ENCODE measurements around the gene ROBO1.
"Not testable (repeated sequence)": the region's sequence is repeated elsewhere in the genome, so short reads cannot be mapped to it uniquely, and the experiment has no call there.

The ROBO1 gene

DNA sequence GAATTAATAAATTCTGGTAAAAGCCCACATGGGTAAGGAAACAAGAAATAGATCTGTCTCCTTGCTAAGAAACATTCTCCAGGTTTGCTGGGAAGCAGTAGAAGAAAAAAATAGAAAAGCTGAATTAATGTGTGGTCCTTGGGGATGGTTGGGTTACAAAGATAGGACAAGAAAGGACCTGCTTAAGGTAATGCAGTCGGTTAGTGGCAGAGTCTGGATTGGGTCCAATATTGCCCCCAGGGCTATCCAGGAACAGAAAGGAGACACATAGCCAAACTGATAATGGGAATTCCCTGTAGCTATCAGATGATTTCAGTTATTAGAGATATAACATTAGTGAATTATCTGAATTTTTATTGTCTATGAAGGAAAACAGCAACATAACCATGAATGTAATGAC is 584.3 kb downstream of the ROBO1 start:
- no peaks in the 10 kb centered on the region for H3K4me1 Mint-ChIP-seq (ENCODE audit: low read depth)
- no peak overlapping the region for H3K4me3 Mint-ChIP-seq
- no peak overlapping the region for H3K27ac Mint-ChIP-seq
- H3K9me3 Mint-ChIP-seq = peaks cover 11% of the 10 kb centered on the region
- H3K36me3 Mint-ChIP-seq (ENCODE audit: low read depth) = no peaks in the 10 kb centered on the region
- no peaks in the 10 kb centered on the region for H3K27me3 Mint-ChIP-seq (ENCODE audit: low read depth)

DNA sequence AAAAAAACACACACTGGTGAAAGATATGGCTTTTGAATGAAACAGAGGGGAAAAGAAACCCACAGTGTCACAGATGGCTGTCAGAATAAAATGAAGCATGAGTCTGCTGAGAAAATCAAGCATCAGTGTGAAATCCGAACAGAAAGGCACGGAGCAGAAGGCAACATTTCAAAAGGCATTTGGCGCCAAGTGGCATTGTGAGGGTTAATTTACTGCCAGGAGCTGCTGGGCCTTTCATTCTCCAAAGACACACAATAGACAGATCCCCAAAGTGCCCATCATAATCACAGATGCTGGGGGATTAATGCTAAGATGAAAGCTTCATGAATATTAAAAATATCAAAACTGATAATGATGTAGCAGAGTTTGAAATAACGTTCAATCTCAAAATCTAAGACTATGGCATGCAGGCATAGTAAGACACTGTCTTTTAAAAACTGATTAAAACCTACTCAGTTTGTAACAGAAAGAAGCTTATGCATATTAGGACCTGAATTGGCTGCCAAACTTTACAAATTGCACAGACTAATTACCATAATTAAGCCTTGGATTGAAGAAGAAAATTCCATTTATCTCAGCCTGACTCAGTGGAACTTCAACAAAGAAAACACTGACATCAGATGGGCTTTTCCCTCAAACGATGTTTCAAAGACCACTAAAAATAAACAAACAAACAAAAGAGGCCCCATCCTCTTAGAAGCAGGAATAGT is 589.2 kb downstream of the ROBO1 start:
- no peaks in the 10 kb centered on the region for H3K27me3 Mint-ChIP-seq (ENCODE audit: low read depth)
- no peaks in the 10 kb centered on the region for H3K4me1 Mint-ChIP-seq (ENCODE audit: low read depth)
- no peaks in the 10 kb centered on the region for H3K36me3 Mint-ChIP-seq (ENCODE audit: low read depth)
- H3K27ac Mint-ChIP-seq = no peak overlapping the region
- no peak overlapping the region for H3K4me3 Mint-ChIP-seq
- H3K9me3 Mint-ChIP-seq = peaks cover 7% of the 10 kb centered on the region

DNA sequence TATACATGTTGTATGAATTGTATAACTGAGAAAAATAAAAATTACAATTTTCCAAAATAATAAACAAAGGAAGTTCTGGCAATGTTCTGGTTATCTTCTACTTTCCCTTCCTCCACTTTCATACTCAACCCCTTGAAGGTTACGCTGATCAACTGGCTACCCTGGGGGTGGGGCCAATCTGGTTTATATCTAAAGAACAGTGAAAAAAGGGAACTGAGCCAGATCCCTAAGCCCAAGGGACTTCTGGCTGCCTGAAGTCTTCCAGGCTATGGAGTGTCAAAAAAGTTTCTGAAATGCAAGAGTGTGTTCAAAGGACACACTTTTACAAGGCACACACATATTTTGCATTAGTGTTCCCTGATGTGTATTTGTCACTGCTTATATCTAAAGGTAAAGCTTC is 591.9 kb downstream of the ROBO1 start:
- H3K36me3 Mint-ChIP-seq (ENCODE audit: low read depth) = no peaks in the 10 kb centered on the region
- no peak overlapping the region for H3K4me3 Mint-ChIP-seq
- H3K4me1 Mint-ChIP-seq (ENCODE audit: low read depth) = no peaks in the 10 kb centered on the region

DNA sequence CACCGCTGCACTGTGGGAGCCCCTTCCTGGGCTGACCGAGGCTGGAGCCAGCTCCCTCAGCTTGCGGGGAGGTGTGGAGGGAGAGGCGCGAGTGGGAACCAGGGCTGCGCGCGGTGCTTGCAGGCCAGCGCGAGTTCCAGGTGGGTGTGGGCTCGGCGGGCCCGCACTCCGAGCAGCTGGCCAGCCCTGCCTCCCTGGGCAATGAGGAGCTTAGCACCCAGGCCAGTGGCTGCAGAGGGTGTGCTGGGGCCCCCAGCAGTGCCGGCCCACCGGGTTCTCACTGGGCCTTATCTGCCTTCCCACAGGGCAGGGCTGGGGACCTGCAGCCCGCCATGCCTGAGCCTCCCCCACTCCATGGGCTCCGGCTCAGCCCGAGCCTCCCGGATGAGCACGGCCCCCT is 594.5 kb downstream of the ROBO1 start:
- not testable (repeated sequence) for H3K27ac Mint-ChIP-seq; H3K4me1 Mint-ChIP-seq (ENCODE audit: low read depth)

More for the DNA sequence above, 591.9 kb downstream of the ROBO1 start:
- no peak overlapping the region for H3K27ac Mint-ChIP-seq
- H3K9me3 Mint-ChIP-seq = peaks cover 4% of the 10 kb centered on the region
- no peaks in the 10 kb centered on the region for H3K27me3 Mint-ChIP-seq (ENCODE audit: low read depth)

DNA sequence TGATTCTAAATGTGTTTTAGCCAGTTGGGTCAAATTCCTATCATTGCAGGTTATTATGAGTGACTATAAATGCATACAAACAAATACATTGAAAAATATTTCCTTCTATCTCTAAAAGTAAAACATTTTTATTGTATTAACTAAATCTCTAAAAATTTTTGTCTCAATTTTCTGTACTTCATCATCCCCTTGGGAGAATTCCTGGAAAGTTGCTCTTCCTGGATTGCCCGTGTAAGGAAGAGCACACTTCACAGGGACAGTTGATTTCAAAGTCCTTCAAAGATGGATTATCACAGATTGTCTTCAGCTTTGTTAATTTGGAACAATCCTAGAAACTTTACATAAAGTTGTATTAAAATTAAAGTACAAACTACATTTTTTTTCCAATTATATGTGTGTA is 595.6 kb downstream of the ROBO1 start:
- no peaks in the 10 kb centered on the region for H3K27me3 Mint-ChIP-seq (ENCODE audit: low read depth)
- H3K36me3 Mint-ChIP-seq (ENCODE audit: low read depth) = no peaks in the 10 kb centered on the region
- peaks cover 4% of the 10 kb centered on the region for H3K9me3 Mint-ChIP-seq
- H3K4me3 Mint-ChIP-seq = no peak overlapping the region
- no peak overlapping the region for H3K27ac Mint-ChIP-seq
- H3K4me1 Mint-ChIP-seq (ENCODE audit: low read depth) = no peaks in the 10 kb centered on the region

More for the DNA sequence above, 594.5 kb downstream of the ROBO1 start:
- not testable (repeated sequence) for H3K36me3 Mint-ChIP-seq (ENCODE audit: low read depth); H3K4me3 Mint-ChIP-seq; H3K27me3 Mint-ChIP-seq (ENCODE audit: low read depth); H3K9me3 Mint-ChIP-seq

DNA sequence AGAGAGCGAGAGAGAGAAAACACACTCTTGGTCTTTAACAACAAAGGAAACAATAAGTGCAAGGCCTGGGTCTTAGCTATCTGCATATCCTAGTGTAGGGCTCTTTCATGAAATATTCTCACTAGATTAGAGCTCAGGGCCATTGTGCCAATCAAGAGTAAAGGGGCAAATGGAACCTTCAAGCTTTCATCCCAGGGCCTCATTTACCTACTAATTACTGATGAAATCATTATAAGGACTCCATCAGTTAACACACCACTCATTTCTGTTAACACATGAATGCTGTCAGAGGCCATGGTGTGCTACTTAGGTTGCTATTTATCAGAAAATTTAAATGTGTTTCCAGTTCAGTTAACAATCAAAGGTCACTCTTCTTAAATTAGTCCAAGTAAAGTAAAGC is 597.8 kb downstream of the ROBO1 start:
- H3K36me3 Mint-ChIP-seq (ENCODE audit: low read depth) = no peaks in the 10 kb centered on the region
- H3K4me3 Mint-ChIP-seq = no peak overlapping the region
- peaks cover 8% of the 10 kb centered on the region for H3K9me3 Mint-ChIP-seq
- no peaks in the 10 kb centered on the region for H3K4me1 Mint-ChIP-seq (ENCODE audit: low read depth)
- H3K27me3 Mint-ChIP-seq (ENCODE audit: low read depth) = no peaks in the 10 kb centered on the region
- no peak overlapping the region for H3K27ac Mint-ChIP-seq

DNA sequence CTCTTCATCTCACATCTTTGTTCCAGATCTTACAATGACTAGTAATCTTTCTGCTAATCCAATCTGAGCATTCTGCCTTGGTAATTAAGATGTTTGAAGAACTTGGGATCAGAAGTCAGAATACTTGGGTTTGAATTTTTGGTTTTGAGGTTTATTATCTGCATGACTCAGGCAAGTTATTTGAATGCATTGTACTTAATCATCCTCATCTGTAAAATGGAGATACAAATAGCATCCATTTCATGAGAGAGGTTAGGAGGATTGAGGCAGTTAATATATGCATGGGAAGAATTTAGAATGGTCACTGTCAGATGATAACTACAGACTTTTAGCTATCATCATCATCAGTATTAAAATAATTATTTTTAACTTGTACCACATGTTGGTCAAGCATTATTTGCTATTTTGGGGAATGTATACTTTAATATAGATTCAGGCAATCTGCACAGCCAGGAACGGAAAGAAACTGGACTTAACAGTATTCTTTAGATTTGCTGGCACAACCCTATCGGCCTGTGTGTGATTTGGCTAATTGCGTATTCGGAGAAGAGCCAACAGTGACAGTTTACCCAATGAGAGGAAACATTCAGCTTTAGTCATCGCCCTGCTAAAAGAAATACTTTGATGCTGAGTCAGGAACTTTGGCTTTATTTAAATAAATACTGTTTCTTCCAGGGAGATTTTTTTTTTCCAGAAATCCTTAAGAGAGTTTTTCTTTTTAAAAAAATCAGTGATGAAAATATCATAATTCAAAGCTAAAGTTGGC is 600.0 kb downstream of the ROBO1 start:
- Mint-ChIP-seq H3K9me3 (peaks cover 19% of the 10 kb centered on the region), H3K27me3 (ENCODE audit: low read depth) (no peaks in the 10 kb centered on the region), H3K36me3 (ENCODE audit: low read depth) (no peaks in the 10 kb centered on the region), H3K4me1 (ENCODE audit: low read depth) (no peaks in the 10 kb centered on the region), H3K4me3 (no peak overlapping the region), H3K27ac (no peak overlapping the region)

DNA sequence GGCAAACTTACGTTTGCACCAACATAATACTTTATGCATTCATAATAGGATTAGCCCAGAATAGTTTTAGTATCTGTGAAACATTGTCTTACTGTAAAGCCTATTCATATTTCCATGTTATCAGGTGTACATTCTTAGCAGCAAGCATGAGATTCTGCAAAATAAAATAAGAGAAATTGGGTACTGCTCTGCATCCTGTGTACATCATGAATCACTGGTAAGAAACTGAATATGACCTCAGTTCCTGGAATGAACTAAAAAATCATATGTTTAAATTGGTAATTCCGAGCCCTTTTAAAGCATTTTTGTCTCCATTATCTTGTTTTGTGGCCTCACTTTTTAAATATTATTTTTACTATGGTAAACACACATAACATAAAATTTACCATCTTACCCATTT is 605.1 kb downstream of the ROBO1 start:
- H3K27ac Mint-ChIP-seq = no peak overlapping the region
- no peak overlapping the region for H3K4me3 Mint-ChIP-seq
- H3K36me3 Mint-ChIP-seq (ENCODE audit: low read depth) = no peaks in the 10 kb centered on the region
- no peaks in the 10 kb centered on the region for H3K27me3 Mint-ChIP-seq (ENCODE audit: low read depth)
- peaks cover 17% of the 10 kb centered on the region for H3K9me3 Mint-ChIP-seq
- no peaks in the 10 kb centered on the region for H3K4me1 Mint-ChIP-seq (ENCODE audit: low read depth)

DNA sequence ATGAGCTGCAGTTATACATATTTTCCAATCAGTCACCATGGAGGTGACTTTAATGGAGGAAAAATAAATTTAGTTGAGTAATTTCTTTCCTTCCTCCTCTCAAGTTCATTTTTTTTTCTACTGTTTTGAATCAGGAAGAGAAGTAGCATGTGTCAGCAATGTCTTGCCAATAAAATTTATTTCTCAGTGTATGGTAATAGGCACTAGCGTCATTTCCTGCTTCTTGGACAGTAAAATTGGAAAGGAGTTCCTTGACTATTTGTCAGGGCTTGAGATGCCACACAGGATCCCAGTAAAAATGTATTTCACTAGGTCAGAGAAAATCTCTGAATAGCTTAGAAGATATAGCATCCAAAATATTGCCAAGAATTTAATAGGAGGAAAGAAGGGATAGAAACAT is 605.9 kb downstream of the ROBO1 start:
- Mint-ChIP-seq H3K4me1 (ENCODE audit: low read depth) (no peaks in the 10 kb centered on the region), H3K36me3 (ENCODE audit: low read depth) (no peaks in the 10 kb centered on the region), H3K9me3 (peaks cover 15% of the 10 kb centered on the region), H3K27me3 (ENCODE audit: low read depth) (no peaks in the 10 kb centered on the region), H3K27ac (no peak overlapping the region), H3K4me3 (no peak overlapping the region)

DNA sequence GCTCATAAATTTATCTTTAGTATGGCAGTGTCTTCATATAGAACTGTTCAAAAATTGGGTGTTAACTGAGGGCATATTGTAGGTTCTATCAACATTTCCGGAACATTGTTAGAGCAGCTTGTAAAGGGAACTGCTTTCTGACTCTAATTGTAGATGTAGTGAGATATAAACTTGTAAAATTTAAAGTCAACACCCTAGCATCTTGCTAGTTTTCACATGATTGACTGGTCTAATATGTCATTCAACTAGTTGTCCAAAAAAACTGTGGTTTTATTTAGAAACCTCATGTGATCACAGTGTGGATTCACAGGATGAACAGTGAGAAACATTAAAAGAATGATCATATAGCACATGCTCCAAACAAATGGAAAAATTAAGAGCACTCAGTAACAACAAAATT is 607.4 kb downstream of the ROBO1 start:
- Mint-ChIP-seq H3K36me3 (ENCODE audit: low read depth) (no peaks in the 10 kb centered on the region), H3K4me1 (ENCODE audit: low read depth) (no peaks in the 10 kb centered on the region), H3K27me3 (ENCODE audit: low read depth) (no peaks in the 10 kb centered on the region), H3K9me3 (peaks cover 15% of the 10 kb centered on the region), H3K4me3 (no peak overlapping the region), H3K27ac (no peak overlapping the region)

DNA sequence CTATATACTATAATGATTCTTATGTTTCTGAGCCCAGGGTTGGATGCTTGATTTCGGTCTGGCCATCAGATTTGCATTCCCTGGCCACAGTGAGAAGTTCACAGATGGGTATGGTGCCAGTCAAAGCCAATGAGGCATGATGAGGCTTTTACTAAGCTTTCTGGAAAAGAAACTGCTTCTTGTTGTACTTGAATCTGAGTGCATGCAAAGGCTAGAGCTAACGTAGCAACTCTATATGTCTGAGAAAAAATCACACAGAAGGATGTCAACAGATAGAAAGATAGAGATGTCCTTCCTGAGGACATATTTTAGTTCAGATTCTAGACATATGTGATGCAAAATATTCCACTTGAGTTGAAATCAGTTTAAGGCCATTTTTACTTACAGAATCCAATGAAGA is 608.1 kb downstream of the ROBO1 start:
- no peak overlapping the region for H3K27ac Mint-ChIP-seq
- H3K9me3 Mint-ChIP-seq = peaks cover 9% of the 10 kb centered on the region
- H3K4me1 Mint-ChIP-seq (ENCODE audit: low read depth) = no peaks in the 10 kb centered on the region
- no peak overlapping the region for H3K4me3 Mint-ChIP-seq
- H3K27me3 Mint-ChIP-seq (ENCODE audit: low read depth) = no peaks in the 10 kb centered on the region
- H3K36me3 Mint-ChIP-seq (ENCODE audit: low read depth) = no peaks in the 10 kb centered on the region

DNA sequence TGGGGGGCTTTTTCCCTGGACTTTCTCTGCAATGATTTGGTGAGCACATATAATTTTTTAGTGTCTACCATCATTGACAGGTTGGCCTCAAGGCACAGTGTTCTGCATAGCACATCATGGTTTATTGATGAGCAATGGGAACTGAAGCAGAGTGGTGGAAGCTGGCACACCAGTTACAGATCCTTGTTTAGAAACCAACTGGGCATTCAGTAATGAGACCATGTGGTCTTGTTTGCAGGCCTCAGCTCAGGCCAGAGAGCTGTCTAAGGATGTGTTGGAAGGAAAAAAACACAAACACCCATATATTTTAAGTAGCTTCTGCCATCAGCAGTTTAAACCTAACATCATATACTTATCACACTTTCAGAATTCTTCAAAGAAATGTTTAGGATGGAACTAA is 610.6 kb downstream of the ROBO1 start:
- H3K4me1 Mint-ChIP-seq (ENCODE audit: low read depth) = no peaks in the 10 kb centered on the region
- no peaks in the 10 kb centered on the region for H3K27me3 Mint-ChIP-seq (ENCODE audit: low read depth)
- H3K36me3 Mint-ChIP-seq (ENCODE audit: low read depth) = no peaks in the 10 kb centered on the region
- no peak overlapping the region for H3K27ac Mint-ChIP-seq
- H3K9me3 Mint-ChIP-seq = no peaks in the 10 kb centered on the region
- H3K4me3 Mint-ChIP-seq = no peak overlapping the region

DNA sequence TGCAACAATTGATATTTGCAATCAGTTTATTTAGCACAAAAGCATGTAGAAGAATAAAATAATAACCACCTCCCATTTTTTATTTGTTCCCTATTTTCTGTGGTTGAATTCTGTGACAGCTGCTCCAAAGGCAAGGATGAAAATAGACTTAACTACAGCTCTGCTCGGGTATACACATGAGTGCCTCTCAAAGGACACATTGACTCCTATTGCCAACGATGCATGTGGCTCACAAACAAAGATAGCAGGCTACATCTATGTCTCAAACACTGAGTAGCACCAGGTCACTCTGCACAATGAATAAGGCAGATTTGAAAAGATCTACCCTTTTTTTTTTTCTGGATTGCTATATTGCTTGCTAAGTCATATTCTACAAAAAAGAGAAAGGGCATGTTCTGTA is 612.9 kb downstream of the ROBO1 start:
- no peaks in the 10 kb centered on the region for H3K36me3 Mint-ChIP-seq (ENCODE audit: low read depth)
- no peak overlapping the region for H3K4me3 Mint-ChIP-seq
- H3K27me3 Mint-ChIP-seq (ENCODE audit: low read depth) = no peaks in the 10 kb centered on the region
- no peaks in the 10 kb centered on the region for H3K4me1 Mint-ChIP-seq (ENCODE audit: low read depth)
- no peaks in the 10 kb centered on the region for H3K9me3 Mint-ChIP-seq
- H3K27ac Mint-ChIP-seq = no peak overlapping the region

DNA sequence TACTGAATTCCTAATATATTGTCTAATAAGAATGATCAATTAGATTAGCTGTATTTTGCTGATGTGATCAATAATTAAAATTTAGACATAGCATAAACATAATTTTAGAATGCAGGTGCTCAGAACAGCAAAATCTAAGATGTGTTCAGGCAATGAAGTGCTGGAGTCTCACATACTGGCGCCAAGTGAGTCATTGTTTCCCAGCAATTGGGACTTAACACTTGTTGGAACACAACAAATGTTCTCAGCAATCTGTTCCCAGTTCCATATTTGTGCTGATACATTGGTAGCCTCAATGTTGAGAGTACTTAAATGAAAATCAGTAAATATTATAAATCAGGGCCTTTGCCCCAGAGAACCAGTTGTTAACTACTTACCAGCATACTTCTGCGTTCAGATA is 619.0 kb downstream of the ROBO1 start:
- no peak overlapping the region for H3K4me3 Mint-ChIP-seq
- no peak overlapping the region for H3K27ac Mint-ChIP-seq
- H3K9me3 Mint-ChIP-seq = no peaks in the 10 kb centered on the region
- no peaks in the 10 kb centered on the region for H3K4me1 Mint-ChIP-seq (ENCODE audit: low read depth)
- no peaks in the 10 kb centered on the region for H3K27me3 Mint-ChIP-seq (ENCODE audit: low read depth)
- no peaks in the 10 kb centered on the region for H3K36me3 Mint-ChIP-seq (ENCODE audit: low read depth)

DNA sequence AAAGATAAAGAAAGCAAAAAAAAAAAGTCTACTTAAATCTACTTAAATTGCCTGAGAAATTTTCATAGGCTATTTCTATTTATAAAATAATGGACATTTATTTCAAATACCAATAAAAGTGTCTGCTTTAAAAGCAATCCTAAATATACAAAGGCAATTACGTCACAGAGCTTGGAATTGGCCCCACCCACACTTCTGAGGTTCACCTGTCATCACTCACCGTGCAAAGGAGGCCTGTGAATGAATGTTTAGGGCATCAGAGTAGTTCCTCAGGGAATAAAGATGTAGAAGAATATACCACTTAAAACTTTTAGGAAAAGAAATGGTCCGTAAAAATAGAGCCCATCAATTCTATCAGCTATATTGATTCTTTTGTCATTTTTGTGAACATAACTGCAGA is 621.8 kb downstream of the ROBO1 start:
- Mint-ChIP-seq H3K36me3 (ENCODE audit: low read depth) (no peaks in the 10 kb centered on the region), H3K27me3 (ENCODE audit: low read depth) (no peaks in the 10 kb centered on the region), H3K27ac (no peak overlapping the region), H3K4me1 (ENCODE audit: low read depth) (no peaks in the 10 kb centered on the region), H3K9me3 (no peaks in the 10 kb centered on the region), H3K4me3 (no peak overlapping the region)
